Measurements from ENCODE around the gene OR10AD1. TPM values are rescaled to one million over a fixed set of nuclear protein-coding genes. Genes with fewer than 3 reads are reported as not detected.

The OR10AD1 gene
- total RNA-seq, 1 donor from 2014 or later: not detected

DNA sequence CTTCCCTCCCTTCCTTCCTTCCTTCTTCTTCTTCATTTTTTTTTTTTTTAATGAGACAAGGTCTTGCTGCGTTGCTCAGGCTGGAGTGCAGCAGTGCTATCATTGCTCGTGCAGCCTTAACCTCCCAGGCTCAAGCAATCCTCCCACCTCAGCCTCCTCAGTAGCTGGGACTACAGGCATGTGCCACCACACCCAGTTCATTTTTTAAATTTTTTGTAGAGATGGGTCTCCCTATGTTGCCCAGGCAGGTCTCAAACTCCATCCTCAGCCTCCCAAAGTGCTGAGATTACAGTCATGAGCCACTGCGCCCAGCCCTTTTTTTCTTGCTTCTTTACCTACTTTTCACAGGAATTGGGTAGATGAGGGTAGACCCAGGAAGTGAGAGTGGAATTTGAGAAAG is 1.6 kb downstream of the OR10AD1 start:
- TF ChIP-seq, protein P1, sequence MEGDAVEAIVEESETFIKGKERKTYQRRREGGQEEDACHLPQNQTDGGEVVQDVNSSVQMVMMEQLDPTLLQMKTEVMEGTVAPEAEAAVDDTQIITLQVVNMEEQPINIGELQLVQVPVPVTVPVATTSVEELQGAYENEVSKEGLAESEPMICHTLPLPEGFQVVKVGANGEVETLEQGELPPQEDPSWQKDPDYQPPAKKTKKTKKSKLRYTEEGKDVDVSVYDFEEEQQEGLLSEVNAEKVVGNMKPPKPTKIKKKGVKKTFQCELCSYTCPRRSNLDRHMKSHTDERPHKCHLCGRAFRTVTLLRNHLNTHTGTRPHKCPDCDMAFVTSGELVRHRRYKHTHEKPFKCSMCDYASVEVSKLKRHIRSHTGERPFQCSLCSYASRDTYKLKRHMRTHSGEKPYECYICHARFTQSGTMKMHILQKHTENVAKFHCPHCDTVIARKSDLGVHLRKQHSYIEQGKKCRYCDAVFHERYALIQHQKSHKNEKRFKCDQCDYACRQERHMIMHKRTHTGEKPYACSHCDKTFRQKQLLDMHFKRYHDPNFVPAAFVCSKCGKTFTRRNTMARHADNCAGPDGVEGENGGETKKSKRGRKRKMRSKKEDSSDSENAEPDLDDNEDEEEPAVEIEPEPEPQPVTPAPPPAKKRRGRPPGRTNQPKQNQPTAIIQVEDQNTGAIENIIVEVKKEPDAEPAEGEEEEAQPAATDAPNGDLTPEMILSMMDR (IDR thresholded peaks at IDR 0.05; ENCODE audit: unreplicated experiment): no peak
- Mint-ChIP-seq H3K27me3 (ENCODE audit: low read depth) (no peaks in the 10 kb centered on the region), H3K4me1 (peaks cover 30% of the 10 kb centered on the region), H3K27ac (no peak overlapping the region), H3K9me3 (peaks cover 41% of the 10 kb centered on the region), H3K4me3 (no peak overlapping the region), H3K36me3 (peaks cover 40% of the 10 kb centered on the region)
- DNase-seq (ENCODE audit: low spot score in 2 of 2, unreplicated experiment in 2 of 2): no peak

DNA sequence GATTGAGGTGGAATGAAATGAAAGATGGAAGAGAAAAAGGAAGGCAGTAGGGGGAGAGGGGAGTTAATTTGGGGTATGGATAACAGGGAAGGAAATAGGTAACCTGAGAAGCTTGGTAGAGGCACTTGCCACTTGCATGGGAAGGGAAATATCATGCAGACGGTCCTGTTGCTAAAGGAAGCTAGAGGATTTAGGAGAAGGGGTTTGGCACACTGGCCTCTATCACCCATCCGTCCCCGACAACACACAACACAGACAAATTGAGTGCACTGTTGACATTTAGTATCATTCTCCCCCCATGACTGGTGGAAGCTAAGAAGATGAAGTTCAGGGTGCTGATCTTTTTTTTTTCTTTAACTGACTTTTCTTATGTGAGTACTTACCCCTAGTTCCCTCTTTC is 2.0 kb downstream of the OR10AD1 start:
- peaks cover 33% of the 10 kb centered on the region for H3K4me1 Mint-ChIP-seq
- H3K4me3 Mint-ChIP-seq: no peak overlapping the region
- TF ChIP-seq, protein P1 (IDR thresholded peaks at IDR 0.05; ENCODE audit: unreplicated experiment): no peak
- H3K9me3 Mint-ChIP-seq: peaks cover 37% of the 10 kb centered on the region
- peaks cover 36% of the 10 kb centered on the region for H3K36me3 Mint-ChIP-seq
- H3K27me3 Mint-ChIP-seq (ENCODE audit: low read depth): no peaks in the 10 kb centered on the region
- peak overlapping the region; percentile 88 for H3K27ac Mint-ChIP-seq
- no peak for DNase-seq (ENCODE audit: low spot score in 2 of 2, unreplicated experiment in 2 of 2)

DNA sequence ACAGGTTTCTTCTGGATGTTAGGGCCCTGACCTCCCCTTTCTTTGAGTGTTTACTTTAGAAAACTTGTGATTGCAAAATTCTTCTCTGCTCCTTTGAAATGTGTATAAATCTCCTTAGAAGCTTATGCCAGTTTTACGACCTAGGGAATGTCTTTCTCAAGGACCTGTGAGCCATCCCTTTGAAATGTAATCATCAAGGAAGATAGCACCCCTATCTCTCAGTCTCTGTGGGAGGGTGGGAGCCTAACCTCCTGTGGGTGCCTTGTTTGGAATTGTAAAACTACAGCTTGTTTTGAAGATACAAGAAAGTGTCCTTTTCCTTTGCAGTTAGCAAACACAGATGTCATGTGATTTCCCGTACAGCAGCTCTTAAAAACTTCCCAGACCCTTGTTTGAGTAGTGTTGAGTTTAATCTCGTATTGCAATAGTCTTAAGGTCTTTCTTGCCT is 3.3 kb downstream of the OR10AD1 start:
- peaks cover 35% of the 10 kb centered on the region for H3K36me3 Mint-ChIP-seq
- no peaks in the 10 kb centered on the region for H3K27me3 Mint-ChIP-seq (ENCODE audit: low read depth)
- TF ChIP-seq, protein P1 (IDR thresholded peaks at IDR 0.05; ENCODE audit: unreplicated experiment): no peak
- peaks cover 46% of the 10 kb centered on the region for H3K4me1 Mint-ChIP-seq
- peak overlapping the region; percentile 68 for H3K4me3 Mint-ChIP-seq
- H3K27ac Mint-ChIP-seq: peak overlapping the region; percentile 88
- DNase-seq (ENCODE audit: low spot score in 2 of 2, unreplicated experiment in 2 of 2): no peak
- H3K9me3 Mint-ChIP-seq: peaks cover 36% of the 10 kb centered on the region

- peaks cover 54% of the 10 kb centered on the region for H3K4me1 Mint-ChIP-seq
- H3K27ac Mint-ChIP-seq: peak overlapping the region; percentile 88
- peaks cover 29% of the 10 kb centered on the region for H3K9me3 Mint-ChIP-seq
- no peaks in the 10 kb centered on the region for H3K27me3 Mint-ChIP-seq (ENCODE audit: low read depth)
- DNase-seq (ENCODE audit: low spot score in 2 of 2, unreplicated experiment in 2 of 2): no peak
- H3K36me3 Mint-ChIP-seq: peaks cover 28% of the 10 kb centered on the region
- TF ChIP-seq, protein P1 (IDR thresholded peaks at IDR 0.05; ENCODE audit: unreplicated experiment): no peak
- peak overlapping the region; percentile 68 for H3K4me3 Mint-ChIP-seq
These were observed 4.1 kb downstream of the OR10AD1 start for GRCh38 chr12:48198985-48199384.

GRCh38 chr12:48198672-48198971 is 4.5 kb downstream of the OR10AD1 start:
- no peaks in the 10 kb centered on the region for H3K27me3 Mint-ChIP-seq (ENCODE audit: low read depth)
- peak in 1 of 2 experiments; percentile 47 for DNase-seq (ENCODE audit: low spot score in 2 of 2, unreplicated experiment in 2 of 2)
- TF ChIP-seq, protein P1 (IDR thresholded peaks at IDR 0.05; ENCODE audit: unreplicated experiment): no peak
- peaks cover 58% of the 10 kb centered on the region for H3K4me1 Mint-ChIP-seq
- H3K36me3 Mint-ChIP-seq: peaks cover 24% of the 10 kb centered on the region
- H3K4me3 Mint-ChIP-seq: peak overlapping the region; percentile 68
- H3K9me3 Mint-ChIP-seq: peaks cover 25% of the 10 kb centered on the region
- peak overlapping the region; percentile 88 for H3K27ac Mint-ChIP-seq
